NCI-H345 treated with DMSO at 0.1 percent for 48 hours (cell line): ENCODE data around the gene MEIS1.
A peak's percentile ranks its signal among the peaks of the same experiment; 100 is the strongest.

Experiments used
- DNase-seq: peaks from one replicate; lab custom pipeline; 2025; ENCODE audit not compliant: unreplicated experiment; lab: John Stamatoyannopoulos, UW

MEIS1 gene

GRCh38 chr2:66443186-66443978 lies 8.5 kb downstream of the MEIS1 start:
- DNase-seq, result no peak

GRCh38 chr2:66443979-66444861 lies 9.3 kb downstream of the MEIS1 start:
- DNase-seq, result no peak

DNA sequence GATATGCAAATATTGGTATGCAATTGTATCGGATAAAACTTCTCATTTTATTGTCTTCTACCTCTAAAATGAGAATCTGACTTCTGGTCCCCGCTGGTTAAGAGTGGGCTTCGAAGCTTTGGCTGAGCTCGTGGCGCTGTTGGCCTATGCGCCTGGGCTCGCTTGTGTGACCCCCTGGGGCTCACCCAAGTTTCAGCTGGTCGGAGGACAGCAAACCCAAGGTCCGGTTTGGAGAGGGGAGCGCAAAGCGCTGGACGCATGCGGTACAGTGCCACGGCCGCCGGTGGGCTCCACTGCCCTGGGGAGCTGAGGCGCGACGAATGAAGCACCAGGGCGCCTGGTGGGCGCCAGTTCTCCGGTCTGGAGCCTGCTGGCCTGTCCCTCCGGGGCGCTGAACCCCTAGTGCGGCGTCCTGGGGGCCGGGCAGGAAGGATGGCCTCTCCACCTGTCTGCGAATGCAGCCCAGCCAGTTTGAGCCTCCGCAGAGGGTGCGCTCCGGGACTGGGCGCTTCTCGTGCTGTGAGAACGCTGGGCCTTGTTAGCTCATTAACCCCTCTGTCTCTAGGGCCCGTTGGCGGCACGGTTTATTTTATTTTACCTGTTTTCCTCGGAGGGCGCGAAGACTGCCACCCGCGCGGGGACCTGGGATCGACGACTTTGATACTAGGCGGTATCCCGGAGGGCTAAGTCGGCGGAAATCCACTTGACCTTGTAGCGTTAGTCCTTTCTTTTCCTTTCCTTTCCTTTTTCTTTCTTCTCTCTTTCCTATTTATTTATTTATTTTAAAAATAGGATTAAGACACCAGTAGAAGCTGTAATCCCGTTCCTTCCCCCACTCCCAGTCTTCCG lies 10.4 kb downstream of the MEIS1 start:
- DNase-seq, result no peak

DNA sequence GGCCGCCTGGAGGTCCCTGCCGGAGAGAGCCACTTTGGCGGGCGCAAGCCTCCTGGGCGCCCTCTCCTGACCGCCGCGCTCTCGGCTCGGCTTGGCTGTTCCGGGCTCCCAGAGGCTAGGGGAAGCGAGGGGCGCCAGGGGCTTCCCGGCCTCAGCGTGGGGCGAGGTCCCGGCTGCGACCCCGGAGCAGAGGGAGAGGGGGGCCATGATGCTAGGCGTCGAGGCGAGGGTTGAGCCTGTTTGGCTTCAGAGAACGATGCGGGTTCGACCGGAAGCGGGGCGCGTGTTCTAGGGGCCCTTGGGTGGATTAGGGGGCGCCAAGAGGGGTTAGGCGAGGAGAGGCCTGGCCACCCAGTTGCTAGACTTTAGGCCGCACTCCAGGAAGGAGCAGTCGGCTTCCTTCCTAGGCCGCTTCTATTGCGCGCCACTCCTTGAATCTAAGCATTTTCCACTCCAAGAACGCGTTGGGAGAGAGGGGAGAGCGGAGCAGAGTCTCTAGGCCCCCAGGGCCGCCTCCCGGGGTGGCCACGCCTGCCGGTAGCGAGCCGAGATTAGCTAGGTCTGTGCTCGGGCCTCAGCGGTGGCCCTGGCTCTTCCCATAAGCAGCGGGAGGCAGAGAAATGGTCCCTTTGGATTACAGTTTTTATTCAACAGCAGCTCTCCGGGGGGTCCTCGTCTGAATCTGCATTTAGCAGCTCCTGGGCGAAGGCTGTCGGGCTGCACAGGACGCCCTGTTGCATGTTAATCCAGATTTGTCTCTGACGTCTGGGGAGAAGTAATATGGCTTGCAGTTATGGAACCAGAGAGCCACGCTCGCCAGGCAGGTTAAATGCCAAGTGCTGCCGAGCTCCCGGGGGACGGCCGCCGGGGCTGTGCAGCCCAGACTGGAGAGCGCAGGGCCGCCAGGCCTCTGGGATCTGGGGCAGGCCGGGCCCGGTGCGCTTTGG lies 11.3 kb downstream of the MEIS1 start:
- DNase-seq, result no peak

GRCh38 chr2:66446941-66447340 lies 12.0 kb downstream of the MEIS1 start:
- DNase-seq, result no peak

GRCh38 chr2:66447677-66448076 lies 12.8 kb downstream of the MEIS1 start:
- DNase-seq, result no peak

DNA sequence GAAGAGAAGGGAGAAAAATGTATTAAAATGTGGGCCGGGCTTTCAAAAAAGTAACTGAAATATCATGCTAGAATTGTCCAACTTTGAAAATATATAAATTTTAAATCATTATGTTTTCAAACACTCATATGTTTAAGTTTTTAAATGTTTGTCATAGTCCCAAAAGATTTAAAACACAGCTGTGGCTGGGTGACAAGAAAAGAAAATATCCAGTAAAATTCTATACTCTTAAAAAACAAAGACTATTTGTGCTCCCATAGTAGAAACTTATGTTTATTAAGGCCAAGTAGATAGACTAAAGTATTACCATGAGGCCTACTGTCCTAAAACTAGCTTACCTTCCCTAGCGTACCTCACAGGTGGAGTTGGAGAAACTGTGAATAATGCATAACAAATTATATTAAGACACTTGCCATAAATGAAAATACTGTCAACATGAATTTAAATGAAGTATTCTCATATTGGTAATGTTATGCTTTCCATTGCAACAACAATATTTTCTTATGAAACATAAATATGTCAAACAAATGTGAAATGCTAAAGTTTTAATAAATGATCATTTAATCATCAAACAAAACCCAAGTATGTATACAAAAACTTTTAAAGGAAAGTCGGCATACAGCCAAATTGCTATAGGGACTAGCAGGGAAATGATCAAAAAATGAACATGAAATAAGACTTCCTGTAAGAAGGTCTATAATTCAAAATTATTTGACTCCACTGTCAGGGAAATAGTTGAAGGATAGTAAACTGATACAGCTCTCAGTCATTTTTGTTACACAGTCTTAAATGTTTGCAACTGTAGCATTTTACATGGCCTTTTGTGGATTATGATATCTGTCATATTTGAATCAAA lies 13.4 kb downstream of the MEIS1 start:
- no peak for DNase-seq

DNA sequence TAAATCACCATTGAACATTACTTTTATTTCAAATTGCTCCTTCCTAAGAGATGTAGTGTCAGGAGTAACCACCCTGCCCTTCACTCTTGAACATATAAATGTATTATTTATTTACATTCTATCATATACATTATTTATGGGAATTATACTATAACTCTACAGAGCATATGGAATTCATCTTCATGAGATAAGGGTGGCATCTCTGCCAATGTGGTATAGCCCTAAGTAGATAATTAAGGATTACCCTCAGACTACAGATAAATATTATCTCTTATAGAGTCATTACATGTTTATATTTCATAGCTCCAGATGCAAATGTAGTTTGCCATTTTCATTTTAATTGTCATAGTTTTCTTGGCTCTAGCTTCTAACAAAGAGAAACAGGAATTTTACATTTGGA lies 17.3 kb downstream of the MEIS1 start:
- DNase-seq, result no peak

DNA sequence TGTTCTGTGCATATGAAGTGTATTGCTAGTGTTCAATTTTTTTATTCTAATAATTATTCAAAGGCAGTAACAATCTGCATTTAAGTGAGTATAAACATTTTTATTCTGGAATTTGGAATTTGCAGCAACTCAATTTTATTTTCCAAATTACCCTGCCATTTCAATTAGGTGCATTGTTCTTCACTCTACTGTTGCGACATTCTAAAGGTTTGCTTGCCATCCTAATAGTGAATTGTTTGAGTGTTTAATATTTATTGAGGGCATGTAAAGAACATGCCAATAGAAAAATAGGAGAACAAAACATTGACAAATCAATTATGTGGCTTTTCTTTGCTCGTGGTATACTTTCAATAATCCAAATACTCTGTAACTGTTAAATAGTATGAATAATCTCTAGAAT lies 18.0 kb downstream of the MEIS1 start:
- no peak for DNase-seq

GRCh38 chr2:66455490-66455889 lies 20.6 kb downstream of the MEIS1 start:
- DNase-seq, result no peak

DNA sequence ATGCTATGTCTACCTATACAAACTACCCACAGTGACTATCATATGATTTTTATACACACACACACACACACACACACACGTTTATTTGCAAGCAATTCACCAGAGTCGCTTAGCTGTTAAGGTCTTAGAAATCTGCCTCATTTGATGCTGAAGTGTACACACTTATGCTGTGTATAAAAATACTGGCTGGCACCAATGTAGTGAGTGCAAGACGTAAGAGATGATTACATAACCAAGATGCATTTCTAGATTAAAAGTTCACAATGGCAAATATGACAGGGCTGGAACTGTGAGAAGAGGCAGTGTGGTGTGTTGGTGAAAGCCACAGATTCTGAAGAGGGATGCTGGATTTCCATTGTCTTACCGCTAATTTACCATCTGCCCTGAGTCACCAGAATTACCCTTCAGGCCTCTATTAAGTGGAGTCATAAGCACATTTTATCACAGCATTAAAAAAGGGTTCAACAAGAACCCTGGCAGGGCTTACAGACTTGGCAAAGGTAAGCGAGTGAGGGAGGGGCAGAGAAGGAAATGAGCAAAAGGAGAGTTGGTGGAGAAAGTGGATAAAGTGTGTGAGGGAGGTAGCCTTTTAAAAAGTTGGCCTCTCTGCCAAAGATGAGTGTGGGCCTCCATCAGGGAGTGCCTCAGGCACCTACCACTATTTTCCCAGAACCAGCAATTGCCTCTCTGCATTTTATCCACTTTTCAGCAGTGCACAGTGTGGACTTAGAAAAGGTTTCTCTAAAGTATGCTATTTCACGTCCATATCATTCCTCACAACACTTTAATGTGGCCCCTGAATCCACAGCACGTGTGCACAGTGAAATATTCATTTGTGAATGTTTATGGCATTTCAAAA lies 21.5 kb downstream of the MEIS1 start:
- no peak for DNase-seq

GRCh38 chr2:66457545-66457944 lies 22.6 kb downstream of the MEIS1 start:
- DNase-seq, result peak; percentile 87

DNA sequence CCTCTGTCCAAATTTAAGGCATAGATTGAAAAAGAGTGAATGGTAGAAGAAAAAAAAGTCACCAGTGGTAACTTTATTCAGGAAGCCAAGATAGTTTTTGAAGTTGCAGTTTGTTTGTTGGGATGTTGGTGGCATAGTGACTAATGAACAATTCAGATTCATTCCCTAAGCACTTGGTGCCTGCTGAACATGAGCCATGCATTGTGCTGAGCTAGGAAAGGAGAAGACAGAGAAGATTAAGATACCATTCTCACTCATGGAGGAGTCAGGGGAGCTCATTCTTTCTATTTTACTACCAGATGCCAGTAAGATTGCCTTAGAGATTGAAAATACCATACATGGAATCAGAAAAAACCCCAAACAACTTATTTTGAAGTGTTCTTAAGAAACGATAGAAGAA lies 25.1 kb downstream of the MEIS1 start:
- DNase-seq, result no peak

DNA sequence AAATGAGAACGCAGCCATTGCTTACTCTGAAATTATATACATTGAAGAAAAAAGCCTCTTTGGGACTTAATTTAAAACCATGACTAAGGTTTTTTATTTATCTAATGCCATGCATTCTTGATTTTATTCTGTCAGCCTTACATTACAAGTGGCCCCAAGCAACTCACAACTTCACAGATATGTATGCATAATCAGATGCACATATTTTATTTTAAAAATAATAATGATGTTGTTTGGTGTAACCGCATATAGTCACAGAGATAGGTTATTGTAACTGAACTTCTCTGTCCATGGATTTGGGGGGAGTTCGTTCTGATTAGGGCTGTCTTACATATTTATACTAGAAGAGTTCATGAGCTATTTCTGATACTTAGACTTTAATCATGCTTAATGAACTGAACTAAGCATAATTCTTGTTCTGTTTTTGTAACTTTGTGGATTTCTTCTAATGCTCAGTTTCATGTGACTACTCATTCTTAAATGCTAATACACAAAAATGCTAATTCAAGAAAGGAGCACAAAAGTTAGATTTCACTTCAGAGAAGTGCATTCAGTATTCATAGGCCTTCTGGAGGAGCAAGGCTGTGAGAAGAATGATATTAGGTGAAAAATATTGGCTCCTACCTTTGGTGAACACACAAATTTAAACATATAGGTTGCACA lies 26.2 kb downstream of the MEIS1 start:
- DNase-seq, result no peak

GRCh38 chr2:66461664-66462500 lies 27.0 kb downstream of the MEIS1 start:
- peak; percentile 86 for DNase-seq

- no peak for DNase-seq
These were observed 27.5 kb downstream of the MEIS1 start for GRCh38 chr2:66462501-66462825.

DNA sequence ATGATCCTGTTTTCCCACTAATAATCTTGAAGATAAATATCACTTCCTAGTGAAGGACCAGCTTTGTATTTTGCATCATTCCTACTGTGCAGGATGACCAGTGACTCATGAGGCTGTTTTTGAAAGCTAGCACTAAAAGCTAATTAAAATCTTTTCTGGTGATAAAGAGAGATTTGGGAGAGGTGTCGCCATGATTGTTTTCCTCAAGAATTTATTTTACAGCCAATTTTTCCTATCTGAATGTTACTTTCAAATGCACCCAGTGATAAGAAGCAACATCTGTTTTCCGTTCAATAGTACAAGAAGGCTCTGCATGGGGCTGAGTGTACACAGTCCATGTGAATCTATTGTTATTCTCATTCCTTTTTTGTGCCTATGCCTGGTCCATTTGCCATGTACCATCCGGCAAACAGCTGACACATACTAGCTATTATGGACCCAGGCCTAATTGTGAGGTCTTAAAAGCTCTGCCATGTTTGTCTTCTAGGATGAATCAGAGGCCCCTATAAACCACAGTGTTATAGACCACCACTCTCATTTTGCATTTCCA lies 28.4 kb downstream of the MEIS1 start:
- DNase-seq, result peak; percentile 17
